GM12874 (cell line): ENCODE results near the gene SOWAHA.

Source experiments
- TF ChIP-seq, protein P1 (sequence below): IDR thresholded peaks from 2 replicates; pipeline ENCODE4 v1.5.1; 2011; ENCODE audit warnings: low read depth, mild to moderate bottlenecking, control low read depth, low read length, moderate library complexity; ENCODE audit not compliant: insufficient read depth

The SOWAHA gene

GRCh38 chr5:132788990-132789886 lies 23.9 kb upstream of the SOWAHA start:
- TF ChIP-seq, protein P1, sequence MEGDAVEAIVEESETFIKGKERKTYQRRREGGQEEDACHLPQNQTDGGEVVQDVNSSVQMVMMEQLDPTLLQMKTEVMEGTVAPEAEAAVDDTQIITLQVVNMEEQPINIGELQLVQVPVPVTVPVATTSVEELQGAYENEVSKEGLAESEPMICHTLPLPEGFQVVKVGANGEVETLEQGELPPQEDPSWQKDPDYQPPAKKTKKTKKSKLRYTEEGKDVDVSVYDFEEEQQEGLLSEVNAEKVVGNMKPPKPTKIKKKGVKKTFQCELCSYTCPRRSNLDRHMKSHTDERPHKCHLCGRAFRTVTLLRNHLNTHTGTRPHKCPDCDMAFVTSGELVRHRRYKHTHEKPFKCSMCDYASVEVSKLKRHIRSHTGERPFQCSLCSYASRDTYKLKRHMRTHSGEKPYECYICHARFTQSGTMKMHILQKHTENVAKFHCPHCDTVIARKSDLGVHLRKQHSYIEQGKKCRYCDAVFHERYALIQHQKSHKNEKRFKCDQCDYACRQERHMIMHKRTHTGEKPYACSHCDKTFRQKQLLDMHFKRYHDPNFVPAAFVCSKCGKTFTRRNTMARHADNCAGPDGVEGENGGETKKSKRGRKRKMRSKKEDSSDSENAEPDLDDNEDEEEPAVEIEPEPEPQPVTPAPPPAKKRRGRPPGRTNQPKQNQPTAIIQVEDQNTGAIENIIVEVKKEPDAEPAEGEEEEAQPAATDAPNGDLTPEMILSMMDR, result no peak

- TF ChIP-seq, protein P1, result no peak
These were observed 22.8 kb upstream of the SOWAHA start for GRCh38 chr5:132790201-132790865.

DNA sequence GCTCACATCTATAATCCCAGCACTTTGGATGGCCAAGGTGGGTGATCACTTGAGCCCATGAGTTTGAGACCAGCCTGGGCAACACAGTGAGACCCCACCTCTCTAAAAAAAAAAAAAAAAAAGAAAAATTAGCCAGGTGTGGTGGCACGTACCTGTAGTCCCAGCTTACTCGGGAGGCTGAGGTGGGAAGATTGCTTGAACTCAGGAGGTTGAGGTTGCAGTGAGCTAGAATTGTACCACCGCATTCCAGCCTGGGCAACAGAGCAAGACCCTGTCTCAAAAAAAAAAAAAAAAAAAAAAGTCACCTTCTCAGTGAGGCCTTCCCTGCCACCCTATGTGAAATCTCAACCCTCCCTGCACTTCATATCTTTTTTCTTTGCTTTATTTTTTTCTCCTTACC lies 22.1 kb upstream of the SOWAHA start:
- TF ChIP-seq, protein P1, result no peak

DNA sequence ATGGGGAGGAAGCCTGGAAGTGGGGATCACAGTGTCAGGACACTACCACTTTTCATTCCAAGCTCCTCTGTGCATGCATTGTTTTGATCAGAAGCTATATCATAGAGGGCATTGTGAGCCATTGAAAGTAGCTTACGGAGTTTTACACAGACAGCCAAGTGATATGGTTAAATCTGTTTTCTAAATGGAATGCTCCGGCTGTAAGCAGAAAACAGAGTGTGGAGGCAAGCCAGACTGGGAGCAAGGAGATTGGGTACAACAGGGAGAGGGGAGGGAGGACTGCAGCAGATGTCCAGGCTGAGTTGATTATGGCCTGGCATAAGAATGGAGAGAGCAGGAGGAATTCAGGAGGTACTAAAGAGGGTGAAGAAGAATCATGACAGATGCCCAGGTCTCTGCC lies 15.5 kb upstream of the SOWAHA start:
- TF ChIP-seq, protein P1, result no peak

DNA sequence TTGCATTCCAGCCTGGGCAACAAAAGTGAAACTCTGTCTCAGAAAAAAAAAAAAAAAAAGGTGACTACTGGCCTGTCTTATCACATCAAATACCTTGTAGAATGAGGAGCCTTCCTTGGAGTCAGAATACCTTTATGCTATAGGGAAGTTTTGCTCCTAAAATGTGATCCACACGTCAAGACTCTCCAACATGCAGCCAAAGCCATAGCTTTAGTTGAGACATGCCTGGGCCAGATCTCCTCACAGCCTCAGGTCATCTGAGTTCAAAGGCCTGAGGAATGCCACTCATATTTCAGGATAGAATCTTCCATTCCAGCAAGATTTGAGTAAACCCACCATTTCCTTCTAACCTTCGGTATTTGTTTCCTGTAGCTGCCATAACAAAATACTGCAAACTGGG lies 13.7 kb upstream of the SOWAHA start:
- TF ChIP-seq, protein P1, result no peak

DNA sequence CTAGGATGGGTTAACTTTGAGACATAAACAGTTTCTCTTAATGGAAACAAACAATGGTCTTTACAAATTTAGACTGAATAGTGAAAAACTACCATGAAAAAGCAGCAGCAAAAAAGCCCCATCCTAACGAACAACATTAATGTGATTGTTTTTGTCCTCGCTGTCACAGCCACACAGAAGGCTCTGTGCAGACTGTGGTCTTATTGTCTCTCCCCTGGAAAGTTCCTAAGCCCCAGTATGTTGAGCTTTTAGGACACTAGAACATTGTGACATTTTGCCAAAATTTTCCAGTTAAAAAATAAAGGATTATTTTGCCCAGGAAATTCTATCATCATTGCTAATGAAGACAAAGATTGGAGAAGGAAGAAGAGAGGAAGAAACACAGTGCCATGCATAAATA lies 12.6 kb upstream of the SOWAHA start:
- TF ChIP-seq, protein P1, result no peak

DNA sequence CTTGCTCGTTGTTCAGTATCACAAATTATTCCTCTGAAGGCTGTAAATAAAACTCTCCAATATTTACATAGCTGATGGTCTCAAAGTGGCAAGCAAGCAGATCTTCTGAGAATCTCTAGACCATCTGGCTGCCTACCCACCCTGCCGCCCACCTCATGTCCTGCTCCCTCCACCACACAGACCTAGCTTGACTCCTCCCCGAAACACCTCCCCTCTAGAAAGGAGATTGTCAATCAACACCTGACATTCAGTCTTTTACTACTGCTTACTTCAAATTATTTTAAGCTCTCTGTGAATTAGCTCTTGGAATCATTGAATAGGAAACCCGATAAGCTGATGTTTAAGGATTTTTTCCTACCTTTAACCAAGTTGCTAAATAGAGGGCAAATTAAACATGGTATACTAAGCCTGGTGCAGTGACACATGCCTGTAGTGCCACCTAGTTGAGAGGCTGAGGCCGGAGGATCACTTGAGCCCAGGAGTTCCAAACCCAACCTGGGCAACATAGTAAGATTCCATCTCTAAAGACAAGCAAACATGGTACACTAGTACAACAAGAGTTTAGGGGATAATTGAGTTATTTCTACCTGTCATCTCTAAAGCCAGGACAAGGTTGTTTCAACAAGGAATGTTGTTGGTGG lies 10.9 kb upstream of the SOWAHA start:
- TF ChIP-seq, protein P1, result no peak
